Mucosa of rectum (tissue), 2 donors: ENCODE data around the gene FKBP7.

ENCODE experiments used
- H3K27ac ChIP-seq, 2 donors: one replicate each; pipeline ENCODE4 v1.7.0; 2013; ENCODE audit warnings: inconsistent platforms in 2 of 2, low read depth in 2 of 2, low read length in 2 of 2
- H3K27me3 ChIP-seq, 2 donors: one replicate each; pipeline ENCODE4 v1.7.0; 2013; ENCODE audit warnings: low read length in 2 of 2; ENCODE audit not compliant: control insufficient read depth in 2 of 2, insufficient read depth in 2 of 2
- H3K36me3 ChIP-seq, 2 donors: one replicate each; pipeline ENCODE4 v1.7.0; 2013; ENCODE audit warnings: low read length in 2 of 2; ENCODE audit not compliant: control insufficient read depth in 2 of 2, insufficient read depth in 2 of 2
- H3K4me1 ChIP-seq, 2 donors: one replicate each; pipeline ENCODE4 v1.7.0; 2013; ENCODE audit warnings: low read length in 2 of 2, mild to moderate bottlenecking in 1 of 2; ENCODE audit not compliant: control insufficient read depth in 2 of 2, insufficient read depth in 2 of 2
- H3K4me3 ChIP-seq, 2 donors: one replicate each; pipeline ENCODE4 v1.7.0; 2013; ENCODE audit warnings: low read length in 2 of 2
- H3K9ac ChIP-seq, 2 donors: one replicate each; pipeline ENCODE4 v1.7.0; 2013; ENCODE audit warnings: low read length in 2 of 2, low read depth in 1 of 2, mild to moderate bottlenecking in 1 of 2
- H3K9me3 ChIP-seq, 2 donors: one replicate each; pipeline ENCODE4 v1.7.0; 2013; ENCODE audit warnings: low read length in 2 of 2; ENCODE audit not compliant: control insufficient read depth in 2 of 2
- donor health status: healthy.
- donor health status: Normal muscosa, but diverticular disease.

FKBP7 gene

DNA sequence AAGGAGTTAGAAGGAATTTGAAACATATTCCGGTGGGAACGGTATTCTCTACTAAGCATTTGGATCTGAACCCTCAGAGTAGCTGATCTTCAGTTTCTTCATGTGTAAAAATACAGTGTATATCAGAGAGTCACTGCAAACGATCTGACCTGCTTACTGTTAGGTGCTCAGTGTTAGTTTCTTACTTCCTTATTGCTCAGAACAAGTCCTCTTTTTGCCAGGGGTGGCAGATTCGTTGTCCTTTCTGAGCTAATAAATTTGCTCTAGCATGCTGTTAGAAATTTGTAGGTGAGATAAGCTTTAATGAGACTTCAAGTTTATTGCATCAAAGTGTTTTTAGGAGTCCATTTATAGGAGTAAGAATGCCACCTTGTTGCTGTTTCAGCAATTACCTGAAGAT is 17.6 kb upstream of the FKBP7 start:
- peaks cover 49 to 53% of the 10 kb centered on the region in 2 donors for H3K36me3 ChIP-seq

DNA sequence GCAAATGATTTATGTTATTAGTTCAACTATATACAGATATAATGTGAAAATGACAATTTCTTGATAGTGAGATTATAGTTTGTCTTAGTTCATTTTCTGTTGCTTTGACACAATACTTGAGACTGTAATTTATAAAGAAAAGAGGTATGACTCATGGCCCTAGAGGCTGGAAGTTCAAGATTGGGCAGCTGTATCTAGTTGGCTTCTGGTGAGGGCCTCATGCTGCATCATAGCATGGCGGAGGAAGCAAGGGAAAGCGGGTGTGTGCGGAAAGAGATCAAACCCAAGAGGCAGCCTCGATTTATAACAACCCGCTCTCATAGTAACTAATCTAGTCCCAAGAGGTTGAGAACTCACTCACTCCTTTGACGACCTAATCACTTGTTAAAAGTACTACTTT is 13.2 kb upstream of the FKBP7 start:
- H3K9ac ChIP-seq, result no peak overlapping the region
- peaks cover 30 to 47% of the 10 kb centered on the region in 2 donors for H3K36me3 ChIP-seq
- no peak overlapping the region for H3K27ac ChIP-seq
- no peak overlapping the region for H3K4me3 ChIP-seq
- peaks cover 0 to 7% of the 10 kb centered on the region in 2 donors for H3K4me1 ChIP-seq
- H3K27me3 ChIP-seq, result no peaks in the 10 kb centered on the region
- H3K9me3 ChIP-seq, result no peaks in the 10 kb centered on the region

More for the DNA sequence above, 17.6 kb upstream of the FKBP7 start:
- H3K27me3 ChIP-seq, result no peaks in the 10 kb centered on the region
- H3K4me1 ChIP-seq, result peaks cover 0 to 7% of the 10 kb centered on the region in 2 donors
- H3K4me3 ChIP-seq, result no peak overlapping the region
- no peaks in the 10 kb centered on the region for H3K9me3 ChIP-seq
- H3K27ac ChIP-seq, result peak overlapping the region in 1 of 2 donors; percentile 37
- H3K9ac ChIP-seq, result no peak overlapping the region

DNA sequence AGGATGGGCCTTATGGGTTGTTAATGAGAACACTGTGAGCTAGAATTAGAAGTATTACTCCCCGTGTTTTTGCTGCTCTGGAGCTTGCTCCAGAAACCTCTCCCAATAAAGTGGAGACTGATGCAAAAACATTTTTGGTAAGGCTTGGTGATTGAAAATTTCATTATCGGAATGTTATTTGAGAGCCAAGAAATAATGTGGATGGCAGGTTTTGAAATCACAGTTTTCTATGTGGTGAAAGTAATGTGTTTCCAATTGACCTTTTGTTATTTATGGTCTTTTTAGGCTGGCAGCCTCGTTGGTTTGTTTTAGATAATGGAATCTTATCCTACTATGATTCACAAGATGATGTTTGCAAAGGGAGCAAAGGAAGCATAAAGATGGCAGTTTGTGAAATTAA is 7.0 kb upstream of the FKBP7 start:
- Histone ChIP-seq H3K9ac (no peak overlapping the region), H3K4me3 (no peak overlapping the region), H3K36me3 (peaks cover 7 to 9% of the 10 kb centered on the region in 2 donors), H3K9me3 (no peaks in the 10 kb centered on the region), H3K27ac (no peak overlapping the region), H3K27me3 (no peaks in the 10 kb centered on the region), H3K4me1 (peaks cover 11 to 12% of the 10 kb centered on the region in 2 donors)

DNA sequence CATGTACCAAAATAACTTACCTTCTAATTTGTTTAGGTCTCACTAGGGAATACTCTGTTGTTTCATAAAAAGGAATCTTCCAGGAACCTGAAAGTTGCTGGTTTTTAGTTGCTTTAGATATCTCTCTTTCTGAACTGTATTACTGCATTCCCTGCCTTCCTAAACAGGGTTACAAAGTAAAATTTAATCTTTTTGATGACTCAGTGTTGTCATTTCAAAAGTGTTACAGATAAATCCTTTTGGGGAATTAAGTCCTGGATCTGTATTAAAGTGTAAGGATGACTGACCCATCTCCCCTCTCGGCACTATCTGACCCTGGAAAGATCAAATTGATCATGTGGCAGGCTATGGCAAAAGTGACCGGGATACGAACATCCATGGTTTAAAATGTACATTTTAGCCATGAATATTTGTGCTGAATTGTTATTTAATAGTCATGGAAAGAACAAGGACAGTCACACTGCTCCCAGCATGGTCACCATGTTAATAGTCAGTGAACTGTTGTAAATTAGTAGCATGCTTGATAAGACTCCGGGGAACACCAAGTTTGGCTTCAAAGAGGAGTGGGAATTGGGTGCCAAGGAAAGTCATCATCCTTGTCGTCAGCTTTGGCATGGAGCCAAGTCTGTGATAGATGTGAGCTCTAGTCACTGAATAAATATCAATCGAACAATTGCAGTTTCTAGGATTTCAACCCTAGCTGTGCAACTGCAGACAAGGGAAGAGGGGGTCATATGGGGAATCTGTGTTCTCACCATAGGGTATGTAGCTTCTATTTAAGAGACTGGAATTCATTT is 6.0 kb upstream of the FKBP7 start:
- H3K27me3 ChIP-seq, result no peaks in the 10 kb centered on the region
- peaks cover 5 to 7% of the 10 kb centered on the region in 2 donors for H3K36me3 ChIP-seq
- no peak overlapping the region for H3K27ac ChIP-seq
- peaks cover 16 to 17% of the 10 kb centered on the region in 2 donors for H3K4me1 ChIP-seq
- no peaks in the 10 kb centered on the region for H3K9me3 ChIP-seq
- H3K9ac ChIP-seq, result no peak overlapping the region
- no peak overlapping the region for H3K4me3 ChIP-seq

DNA sequence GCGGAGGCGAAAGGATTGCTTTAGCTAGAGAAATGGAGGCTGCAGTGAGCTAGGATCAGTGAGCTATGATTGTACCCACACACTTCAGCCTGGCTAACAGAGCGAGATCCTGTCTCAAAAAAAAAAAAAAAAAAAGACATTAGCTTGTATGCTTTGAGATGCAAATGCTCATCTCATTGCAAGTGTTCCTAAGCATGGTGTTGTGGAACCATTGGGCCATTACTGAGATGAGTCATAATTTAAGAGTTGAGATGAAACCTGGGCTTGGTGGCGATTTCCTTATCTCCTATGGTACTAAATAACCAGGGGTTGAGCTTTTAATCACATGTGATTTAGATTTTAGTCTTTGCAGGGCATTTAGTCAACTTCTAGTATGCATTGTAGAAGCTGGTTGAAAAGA is 4.0 kb upstream of the FKBP7 start:
- Histone ChIP-seq H3K4me1 (peaks cover 18 to 24% of the 10 kb centered on the region in 2 donors), H3K4me3 (peak overlapping the region; percentile 1 to 17), H3K27ac (no peak overlapping the region), H3K9ac (no peak overlapping the region), H3K27me3 (no peaks in the 10 kb centered on the region), H3K36me3 (peaks cover 4 to 7% of the 10 kb centered on the region in 2 donors), H3K9me3 (no peaks in the 10 kb centered on the region)

DNA sequence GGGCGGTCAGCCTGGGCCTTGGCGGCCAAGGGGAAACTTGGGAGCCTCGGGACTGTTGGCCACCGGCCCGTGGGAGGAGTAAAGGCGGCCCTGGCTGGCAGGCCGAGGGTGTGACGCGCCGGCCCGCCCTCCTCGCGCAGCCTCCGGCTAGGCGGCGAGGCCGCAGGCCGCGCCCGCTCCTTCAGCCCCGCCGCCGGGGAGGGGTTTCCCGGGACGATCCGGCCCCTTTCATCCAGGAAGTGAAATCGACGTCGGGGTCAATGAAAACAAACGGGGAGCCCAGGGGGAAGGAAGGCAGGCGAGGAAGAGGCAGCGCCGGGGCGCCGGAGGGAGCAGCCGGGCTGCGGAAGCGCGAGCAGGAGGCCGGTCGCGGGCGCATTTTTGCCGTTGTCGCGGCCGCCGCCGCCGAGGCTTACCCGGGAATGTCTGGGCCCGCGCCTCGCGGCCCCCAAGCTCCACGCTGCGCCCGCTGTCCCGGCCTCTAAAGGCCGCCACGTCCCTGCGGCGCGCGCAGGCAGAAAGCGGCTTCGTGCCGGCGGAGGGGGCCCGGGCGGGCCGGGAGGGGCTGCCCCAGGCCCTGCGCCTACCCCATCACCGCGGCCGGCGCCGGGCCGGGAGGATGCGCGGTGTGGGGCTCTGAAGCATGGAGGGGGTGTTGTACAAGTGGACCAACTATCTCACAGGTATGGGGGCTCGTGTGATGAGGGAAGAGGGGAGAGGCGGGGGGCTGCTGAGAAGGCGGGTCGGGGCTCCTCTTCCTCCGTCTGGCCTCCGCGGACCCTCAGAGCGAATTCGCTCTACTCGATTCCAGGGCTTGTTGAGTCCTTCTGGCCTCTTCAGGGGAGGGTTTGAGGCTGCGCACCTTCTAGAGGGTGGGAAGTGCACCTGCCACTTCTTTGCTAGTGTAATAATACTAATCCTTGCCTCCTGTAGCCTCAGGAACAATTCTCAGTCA is 2.1 kb upstream of the FKBP7 start, which contains the start of gene PLEKHA3:
TSS of gene PLEKHA3 (plus strand) at position 231 of the 955 bp plus-strand sequence. CDS start at position 644, 413 bp downstream.
- H3K4me1 ChIP-seq, result peaks cover 18 to 24% of the 10 kb centered on the region in 2 donors
- H3K4me3 ChIP-seq, result peak within 1 kb of the TSS; percentile 81 to 91
- H3K9ac ChIP-seq, result peak within 1 kb of the TSS; percentile 76 to 88
- H3K36me3 ChIP-seq, result no peaks in the 10 kb centered on the region
- H3K27ac ChIP-seq, result peak within 1 kb of the TSS; percentile 91 to 98
- no peaks in the 10 kb centered on the region for H3K27me3 ChIP-seq
- no peaks in the 10 kb centered on the region for H3K9me3 ChIP-seq

DNA sequence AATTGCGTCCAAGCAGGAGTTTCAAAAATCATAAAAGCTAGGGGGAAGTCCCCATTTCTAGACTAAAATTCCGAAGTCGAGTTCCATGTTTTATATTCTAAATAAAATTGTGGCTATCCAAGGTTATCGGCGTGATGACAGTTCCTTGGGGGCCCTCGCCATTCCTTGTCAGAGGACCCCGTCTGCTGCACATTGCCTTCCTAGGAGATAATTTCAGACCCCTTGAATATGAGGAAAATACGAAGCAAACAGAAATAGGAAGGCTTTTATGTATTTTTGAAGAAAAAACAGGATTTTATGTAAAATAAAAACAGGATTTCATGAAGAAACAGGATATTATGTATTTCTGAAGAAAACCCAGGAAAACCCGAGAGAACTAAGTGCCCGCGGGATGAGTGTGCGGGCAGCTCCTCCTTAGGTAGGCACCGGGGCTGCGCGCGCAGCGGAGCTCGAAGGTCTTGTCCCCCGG is 1.4 kb upstream of the FKBP7 start:
- H3K9ac ChIP-seq, result peak overlapping the region; percentile 58 to 87
- no peaks in the 10 kb centered on the region for H3K27me3 ChIP-seq
- H3K4me3 ChIP-seq, result peak overlapping the region; percentile 72 to 81
- peaks cover 18 to 24% of the 10 kb centered on the region in 2 donors for H3K4me1 ChIP-seq
- H3K9me3 ChIP-seq, result no peaks in the 10 kb centered on the region
- peak overlapping the region; percentile 91 to 98 for H3K27ac ChIP-seq
- H3K36me3 ChIP-seq, result no peaks in the 10 kb centered on the region

DNA sequence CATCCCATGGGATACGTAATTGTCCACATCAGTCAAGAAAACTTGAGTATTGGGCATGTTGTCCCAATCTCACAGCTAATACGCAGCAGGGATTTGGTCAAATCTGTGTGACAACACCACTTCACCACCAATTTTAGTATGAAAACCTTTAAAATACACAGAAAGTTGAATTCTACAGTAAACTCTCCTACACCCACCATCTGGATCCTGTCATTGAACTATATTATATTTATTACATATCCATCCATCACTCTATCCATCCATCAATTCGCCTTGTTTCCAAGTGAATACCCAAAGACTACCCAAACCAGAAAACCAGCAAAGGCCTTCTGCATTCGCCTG is 846 bp upstream of the FKBP7 start:
- H3K27ac ChIP-seq, result peak overlapping the region; percentile 91 to 98
- H3K36me3 ChIP-seq, result no peaks in the 10 kb centered on the region
- H3K4me1 ChIP-seq, result peaks cover 18 to 24% of the 10 kb centered on the region in 2 donors
- H3K27me3 ChIP-seq, result no peaks in the 10 kb centered on the region
- H3K4me3 ChIP-seq, result peak overlapping the region; percentile 91 to 100
- peak overlapping the region; percentile 88 to 99 for H3K9ac ChIP-seq
- no peaks in the 10 kb centered on the region for H3K9me3 ChIP-seq

DNA sequence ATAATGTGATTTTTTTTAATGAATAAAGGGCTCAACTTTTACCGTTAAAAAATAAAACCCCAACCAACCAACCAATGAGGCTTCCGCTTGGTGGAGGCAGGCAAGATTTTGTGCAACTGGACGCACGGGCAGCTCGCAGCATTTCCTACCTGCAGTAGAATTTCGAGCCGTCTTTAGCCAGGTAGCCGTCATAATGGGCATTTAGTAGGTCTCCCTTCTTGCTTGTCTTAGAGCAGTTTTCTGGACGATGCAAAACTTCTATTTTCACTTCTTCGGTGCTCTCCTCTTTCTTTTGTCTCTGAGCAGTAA is 316 bp downstream of the FKBP7 start:
- Histone ChIP-seq H3K4me3 (peak overlapping the region; percentile 91 to 100), H3K9me3 (no peaks in the 10 kb centered on the region), H3K27me3 (no peaks in the 10 kb centered on the region), H3K27ac (peak overlapping the region; percentile 91 to 98), H3K4me1 (peaks cover 18 to 24% of the 10 kb centered on the region in 2 donors), H3K36me3 (no peaks in the 10 kb centered on the region), H3K9ac (peak overlapping the region; percentile 88 to 99)
